Measurements from ENCODE around the gene ARHGAP26. TPM values are rescaled to one million over a fixed set of nuclear protein-coding genes. Genes with fewer than 3 reads are reported as not detected.

The ARHGAP26 gene
- total and polyA plus RNA-seq, 7 donors, result 5.4 to 25.5 (median 19.1) TPM

- no peak for TF ChIP-seq CTCF (IDR thresholded peaks at IDR 0.05)
- TF ChIP-seq POLR2AphosphoS5 (IDR thresholded peaks at IDR 0.05), result no peak
- TF ChIP-seq POLR2A (IDR thresholded peaks at IDR 0.05), result no peak
- no peak for TF ChIP-seq EP300 (IDR thresholded peaks at IDR 0.05)
- H3K27ac ChIP-seq, result no peak overlapping the region
- intact Hi-C loops (cut with DNase I), result no loop called here
- no peaks in the 10 kb centered on the region for H3K36me3 ChIP-seq
- DNase-seq, result no peak
- 90 to 95% methylated on average over 6 of the region's 6 CpGs for WGBS, 2 donors
- H3K9me3 ChIP-seq, result no peaks in the 10 kb centered on the region
- no peaks in the 10 kb centered on the region for H3K27me3 ChIP-seq
- no peak overlapping the region for H3K4me3 ChIP-seq
- peaks cover 0 to 29% (median 9%) of the 10 kb centered on the region in 4 donors for H3K4me1 ChIP-seq
Measured at GRCh38 chr5:143077453-143078103, 307.4 kb downstream of the ARHGAP26 start.

- TF ChIP-seq POLR2AphosphoS5 (IDR thresholded peaks at IDR 0.05), result no peak
- TF ChIP-seq CTCF (IDR thresholded peaks at IDR 0.05), result no peak
- no peak for TF ChIP-seq POLR2A (IDR thresholded peaks at IDR 0.05)
- no peak for TF ChIP-seq EP300 (IDR thresholded peaks at IDR 0.05)
- Histone ChIP-seq H3K36me3 (no peaks in the 10 kb centered on the region), H3K27ac (no peak overlapping the region), H3K4me1 (peaks cover 0 to 29% (median 9%) of the 10 kb centered on the region in 4 donors), H3K9me3 (no peaks in the 10 kb centered on the region), H3K27me3 (no peaks in the 10 kb centered on the region), H3K4me3 (no peak overlapping the region)
- WGBS, 2 donors, result 56 to 77% methylated on average over 5 of the region's 5 CpGs
- no peak for DNase-seq
- intact Hi-C loops (cut with DNase I), result no loop called here
Measured at GRCh38 chr5:143078313-143078712, 308.1 kb downstream of the ARHGAP26 start.

- Histone ChIP-seq H3K4me3 (no peak overlapping the region), H3K27ac (no peak overlapping the region), H3K36me3 (no peaks in the 10 kb centered on the region), H3K4me1 (peaks cover 0 to 29% (median 9%) of the 10 kb centered on the region in 4 donors), H3K27me3 (no peaks in the 10 kb centered on the region), H3K9me3 (no peaks in the 10 kb centered on the region)
- TF ChIP-seq POLR2AphosphoS5 (IDR thresholded peaks at IDR 0.05) (no peak), EP300 (IDR thresholded peaks at IDR 0.05) (no peak), CTCF (IDR thresholded peaks at IDR 0.05) (no peak), POLR2A (IDR thresholded peaks at IDR 0.05) (no peak)
- 94 to 96% methylated on average over 2 of the region's 2 CpGs for WGBS, 2 donors
- intact Hi-C loops (cut with DNase I), result no loop called here
- DNase-seq, result no peak
Measured at GRCh38 chr5:143078971-143079370, 308.8 kb downstream of the ARHGAP26 start.

- no peak for TF ChIP-seq CTCF (IDR thresholded peaks at IDR 0.05)
- TF ChIP-seq POLR2AphosphoS5 (IDR thresholded peaks at IDR 0.05), result no peak
- no peak for TF ChIP-seq POLR2A (IDR thresholded peaks at IDR 0.05)
- TF ChIP-seq EP300 (IDR thresholded peaks at IDR 0.05), result no peak
- no peaks in the 10 kb centered on the region for H3K36me3 ChIP-seq
- no peaks in the 10 kb centered on the region for H3K27me3 ChIP-seq
- H3K4me1 ChIP-seq, result peaks cover 0 to 19% (median 5%) of the 10 kb centered on the region in 4 donors
- no peaks in the 10 kb centered on the region for H3K9me3 ChIP-seq
- WGBS, 2 donors, result 30 to 88% methylated on average over 2 of the region's 2 CpGs
- intact Hi-C loops (cut with DNase I), result no loop called here
- no peak for DNase-seq
- H3K4me3 ChIP-seq, result no peak overlapping the region
- no peak overlapping the region for H3K27ac ChIP-seq
Measured at GRCh38 chr5:143080407-143080806, 310.2 kb downstream of the ARHGAP26 start.

- Histone ChIP-seq H3K36me3 (no peaks in the 10 kb centered on the region), H3K27ac (no peak overlapping the region), H3K9me3 (no peaks in the 10 kb centered on the region), H3K4me1 (peaks cover 0 to 19% (median 5%) of the 10 kb centered on the region in 4 donors), H3K4me3 (no peak overlapping the region), H3K27me3 (no peaks in the 10 kb centered on the region)
- intact Hi-C loops (cut with DNase I), result no loop called here
- DNase-seq, result no peak
- TF ChIP-seq EP300 (IDR thresholded peaks at IDR 0.05), result no peak
- no peak for TF ChIP-seq POLR2A (IDR thresholded peaks at IDR 0.05)
- TF ChIP-seq POLR2AphosphoS5 (IDR thresholded peaks at IDR 0.05), result no peak
- TF ChIP-seq CTCF (IDR thresholded peaks at IDR 0.05), result no peak
- 81 to 93% methylated on average over 1 of the region's 1 CpG for WGBS, 2 donors
Measured at GRCh38 chr5:143080982-143081381, 310.8 kb downstream of the ARHGAP26 start.

All from sigmoid colon (tissue), 7 donors.